Stomach (tissue), 9 donors: ENCODE results near the gene ECM1. TPM values are rescaled to one million over a fixed set of nuclear protein-coding genes. Genes with fewer than 3 reads are reported as not detected.

Experiments
- DNase-seq, 2 donors: peaks; one replicate each; pipeline versions ENCODE4 v3.0.0 to v3.0.0-alpha.2; 2013 to 2019
- H3K27ac ChIP-seq, 5 donors: fragments of 200-600 bp in 4 of 5; sonication (generic) in 4 of 5; one replicate each; pipeline ENCODE4 v1.5.1; 2013 to 2019; ENCODE audit warnings: mild to moderate bottlenecking in 1 of 5, moderate library complexity in 1 of 5
- H3K27me3 ChIP-seq, 3 donors: fragments of 200-600 bp; sonication (generic); one replicate each; pipeline ENCODE4 v1.5.1; 2017 to 2019; ENCODE audit warnings: mixed run types in 1 of 3
- H3K36me3 ChIP-seq, 4 donors: fragments of 200-600 bp; sonication (generic); 1 replicate in 3 of 4; 2 replicates in 1 of 4; pipeline ENCODE4 v1.5.1; 2016 to 2019
- H3K4me1 ChIP-seq, 4 donors: fragments of 200-600 bp; sonication (generic); one replicate each; pipeline ENCODE4 v1.5.1; 2016 to 2019
- H3K4me3 ChIP-seq, 4 donors: fragments of 200-600 bp; sonication (generic) in 3 of 4; one replicate each; pipeline ENCODE4 v1.5.1; 2016 to 2019; ENCODE audit warnings: mild to moderate bottlenecking in 1 of 4
- H3K9me3 ChIP-seq, 4 donors: fragments of 200-600 bp; sonication (generic); one replicate each; pipeline ENCODE4 v1.5.1; 2016 to 2019
- EP300 ChIP-seq: sonication (generic); formaldehyde crosslinking; IDR thresholded peaks from one replicate; pipeline ENCODE4 v1.6.1; 2017; ENCODE audit warnings: antibody characterized with exemption
- POLR2A ChIP-seq, 4 donors: fragments of 450-650 bp; IDR thresholded peaks; one replicate each; pipeline ENCODE4 v1.6.1; 2016; ENCODE audit warnings: antibody characterized with exemption in 4 of 4, control low read depth in 2 of 4, mild to moderate bottlenecking in 1 of 4, moderate library complexity in 1 of 4
- POLR2AphosphoS5 ChIP-seq, 3 donors: sonication (generic); formaldehyde crosslinking; IDR thresholded peaks; one replicate each; pipeline ENCODE4 v1.6.1; 2016; ENCODE audit warnings: antibody characterized with exemption in 3 of 3
- WGBS, 5 donors: extraction: QIAGEN DNeasy Blood & Tissue Kit in 3 of 5; methylation state at CpG; one replicate each; pipeline versions ENCODE4 v1.1.5 to v1.1.7; 2013 to 2018; 5-methylcytosine and 5-hydroxymethylcytosine counted together
- intact Hi-C: fragments of 100-400 bp; cut with DNase I; formaldehyde crosslinking; loops from one replicate; pipeline ENCODE4 v1.15.1; 2023; ENCODE audit warnings: low total_unique reads
- polyA plus RNA-seq, 3 donors: library from polyadenylated mRNA; stranded (reverse); fragments of 200-250 nt; gene quantifications; one replicate each; pipeline ENCODE4 v1.2.3, GENCODE V29; 2013
- total RNA-seq, 5 donors: library from RNA; depleted of rRNA; stranded (reverse); fragments of >200 nt; gene quantifications; one replicate each; pipeline versions ENCODE4 v1.1.0 to v1.2.3, GENCODE V29; 2014 to 2016
- TF ChIP-seq, protein P1 (sequence below), 7 experiments: fragments of 450-650 bp in 4 of 7; fragments of 200-600 bp in 3 of 7; sonication (generic) in 3 of 7; IDR thresholded peaks; one replicate each; pipeline ENCODE4 v1.5.1; 2016 to 2019; ENCODE audit warnings: antibody characterized with exemption in 7 of 7, control low read depth in 2 of 7, mild to moderate bottlenecking in 1 of 7
- donor health status: healthy with polysubstance abuse.
- donor health status: Bipolar disorder and iron deficiency.
- donor health status: healthy.

ECM1 gene
- total and polyA plus RNA-seq, 8 donors = 1.7 to 345 (median 6.7) TPM

DNA sequence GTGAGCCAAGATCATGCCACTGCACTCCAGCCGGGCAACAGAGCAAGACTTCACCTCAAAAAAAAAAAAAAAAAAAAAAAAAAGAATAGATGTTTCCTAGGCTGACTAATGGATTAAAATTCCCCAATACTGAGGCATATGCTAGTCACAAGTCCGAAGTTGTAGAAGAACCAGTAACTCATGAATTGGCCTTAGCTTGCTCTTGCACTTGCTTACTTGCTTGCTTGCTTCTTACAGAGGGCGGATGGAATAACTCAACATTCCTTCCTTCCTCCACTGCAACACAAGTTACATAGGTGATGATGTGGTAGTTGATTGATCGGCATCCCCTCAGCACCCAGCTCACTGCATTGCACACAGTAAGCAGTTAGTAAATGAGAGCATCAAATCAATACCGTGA is 23.5 kb upstream of the ECM1 start:
- Histone ChIP-seq H3K27ac (no peak overlapping the region), H3K27me3 (no peaks in the 10 kb centered on the region), H3K4me3 (no peak overlapping the region), H3K4me1 (peaks cover 6 to 19% (median 14%) of the 10 kb centered on the region in 4 donors), H3K9me3 (no peaks in the 10 kb centered on the region), H3K36me3 (peaks cover 0 to 8% (median 6%) of the 10 kb centered on the region in 4 donors)
- TF ChIP-seq POLR2A (IDR thresholded peaks at IDR 0.05) (no peak), EP300 (no peak), POLR2AphosphoS5 (IDR thresholded peaks at IDR 0.05) (no peak)
- TF ChIP-seq, protein P1, sequence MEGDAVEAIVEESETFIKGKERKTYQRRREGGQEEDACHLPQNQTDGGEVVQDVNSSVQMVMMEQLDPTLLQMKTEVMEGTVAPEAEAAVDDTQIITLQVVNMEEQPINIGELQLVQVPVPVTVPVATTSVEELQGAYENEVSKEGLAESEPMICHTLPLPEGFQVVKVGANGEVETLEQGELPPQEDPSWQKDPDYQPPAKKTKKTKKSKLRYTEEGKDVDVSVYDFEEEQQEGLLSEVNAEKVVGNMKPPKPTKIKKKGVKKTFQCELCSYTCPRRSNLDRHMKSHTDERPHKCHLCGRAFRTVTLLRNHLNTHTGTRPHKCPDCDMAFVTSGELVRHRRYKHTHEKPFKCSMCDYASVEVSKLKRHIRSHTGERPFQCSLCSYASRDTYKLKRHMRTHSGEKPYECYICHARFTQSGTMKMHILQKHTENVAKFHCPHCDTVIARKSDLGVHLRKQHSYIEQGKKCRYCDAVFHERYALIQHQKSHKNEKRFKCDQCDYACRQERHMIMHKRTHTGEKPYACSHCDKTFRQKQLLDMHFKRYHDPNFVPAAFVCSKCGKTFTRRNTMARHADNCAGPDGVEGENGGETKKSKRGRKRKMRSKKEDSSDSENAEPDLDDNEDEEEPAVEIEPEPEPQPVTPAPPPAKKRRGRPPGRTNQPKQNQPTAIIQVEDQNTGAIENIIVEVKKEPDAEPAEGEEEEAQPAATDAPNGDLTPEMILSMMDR (IDR thresholded peaks at IDR 0.05) = no peak
- intact Hi-C loops = no loop called here
- no peak for DNase-seq
- 85 to 92% (median 89%) methylated on average over 4 to 5 of the region's 5 CpGs for WGBS, 5 donors

DNA sequence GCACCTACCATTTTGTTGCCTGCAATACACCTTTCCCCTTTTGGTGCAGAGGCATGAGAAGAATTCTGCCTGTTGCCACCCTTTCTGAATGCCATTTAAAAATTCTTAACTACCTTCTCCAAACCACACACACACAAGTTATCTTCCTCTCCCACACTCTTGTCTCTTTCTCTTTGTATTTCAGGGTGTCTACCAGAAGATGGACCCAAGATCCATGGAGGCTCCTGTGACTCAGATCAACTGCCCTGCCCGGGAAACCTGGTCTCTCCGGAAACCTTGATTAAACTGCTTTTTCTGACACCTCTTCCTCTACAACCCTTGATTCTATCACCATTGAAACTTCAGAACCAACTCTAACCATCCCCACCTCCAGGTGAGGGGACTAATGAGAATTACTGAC is 23.0 kb upstream of the ECM1 start:
- no peak for DNase-seq
- peaks cover 6 to 19% (median 14%) of the 10 kb centered on the region in 4 donors for H3K4me1 ChIP-seq
- intact Hi-C loops = no loop called here
- no peaks in the 10 kb centered on the region for H3K9me3 ChIP-seq
- no peak overlapping the region for H3K4me3 ChIP-seq
- no peaks in the 10 kb centered on the region for H3K27me3 ChIP-seq
- no peak overlapping the region for H3K27ac ChIP-seq
- no peak for TF ChIP-seq POLR2AphosphoS5 (IDR thresholded peaks at IDR 0.05)
- WGBS, 5 donors = 11 to 25% (median 14%) methylated on average over 2 of the region's 2 CpGs
- H3K36me3 ChIP-seq = peaks cover 0 to 12% (median 10%) of the 10 kb centered on the region in 4 donors

DNA sequence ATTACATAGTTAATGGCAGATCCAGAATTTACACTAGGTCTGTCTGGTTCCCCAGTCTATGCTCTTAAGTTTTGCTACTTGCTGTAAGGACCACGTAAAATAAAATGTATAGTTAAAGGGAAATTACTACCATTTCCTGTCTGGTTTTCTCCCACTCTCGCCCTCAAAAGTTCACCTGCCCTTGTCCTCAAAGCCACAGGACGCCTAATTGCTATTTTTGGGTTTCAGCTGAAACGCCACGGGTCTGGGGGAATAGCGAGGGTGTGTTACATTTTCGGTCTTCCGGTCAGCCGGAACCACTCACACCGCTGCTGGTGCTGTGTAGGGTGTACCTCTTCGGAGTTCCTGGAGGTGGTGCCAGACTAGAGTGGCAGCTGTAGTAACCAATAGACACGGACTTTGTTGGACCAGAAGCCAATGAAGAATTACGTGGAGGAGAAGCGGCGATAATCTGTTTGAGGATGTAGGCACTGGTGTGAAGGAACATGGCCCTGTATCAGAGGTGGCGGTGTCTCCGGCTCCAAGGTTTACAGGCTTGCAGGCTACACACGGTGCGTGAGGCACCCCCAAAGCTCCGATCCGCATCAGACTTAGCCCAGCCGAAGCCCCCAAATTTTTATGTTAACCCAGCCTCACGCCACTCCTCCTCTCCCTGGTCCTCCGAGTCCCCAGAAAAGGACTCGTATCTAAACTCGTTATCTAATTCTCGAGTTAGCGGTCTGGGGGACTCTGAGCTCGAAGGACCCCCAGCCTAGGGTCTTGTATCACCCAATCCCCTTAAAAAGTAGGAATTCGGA is 20.7 kb upstream of the ECM1 start, which contains the start of gene TARS2:
Gene TARS2 (plus strand): TSS at position 454 of the 797 bp plus-strand sequence. CDS start 32 bp downstream, at position 486.
- Histone ChIP-seq H3K27me3 (no peaks in the 10 kb centered on the region), H3K9me3 (no peaks in the 10 kb centered on the region), H3K4me3 (peak within 1 kb of the TSS; percentile 64 to 92 (median 77)), H3K27ac (peak within 1 kb of the TSS; percentile 57 to 88 (median 78)), H3K36me3 (peaks cover 10 to 35% (median 33%) of the 10 kb centered on the region in 4 donors), H3K4me1 (peaks cover 6 to 19% (median 14%) of the 10 kb centered on the region in 4 donors)
- 0 to 1% (median 0%) methylated on average over 29 to 30 of the region's 30 CpGs for WGBS, 5 donors
- peak; percentile 97 to 99 for DNase-seq
- TF ChIP-seq EP300 (no peak), POLR2AphosphoS5 (IDR thresholded peaks at IDR 0.05) (peak; percentile 44 to 87 (median 78)), POLR2A (IDR thresholded peaks at IDR 0.05) (peak in 1 of 4 donors; percentile 48)
- TF ChIP-seq, protein P1 (IDR thresholded peaks at IDR 0.05) = peak in 5 of 7 experiments; percentile 28 to 62 (median 41)
- intact Hi-C loops = no loop called here

DNA sequence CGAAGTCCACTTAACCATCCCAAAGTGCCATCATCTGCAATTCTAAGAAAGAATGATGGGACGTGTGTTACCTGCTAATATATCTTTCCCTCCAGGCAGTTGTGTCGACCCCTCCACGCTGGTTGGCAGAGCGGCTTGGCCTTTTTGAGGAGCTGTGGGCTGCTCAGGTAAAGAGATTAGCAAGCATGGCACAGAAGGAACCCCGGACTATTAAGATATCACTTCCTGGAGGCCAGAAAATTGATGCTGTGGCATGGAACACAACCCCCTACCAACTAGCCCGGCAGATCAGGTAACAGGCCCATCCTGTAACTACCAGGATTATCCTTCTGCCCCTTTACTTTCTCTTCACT is 20.2 kb upstream of the ECM1 start:
- Histone ChIP-seq H3K4me1 (peaks cover 6 to 19% (median 14%) of the 10 kb centered on the region in 4 donors), H3K36me3 (peaks cover 15 to 41% (median 39%) of the 10 kb centered on the region in 4 donors), H3K27me3 (no peaks in the 10 kb centered on the region), H3K4me3 (peak overlapping the region; percentile 64 to 92 (median 77)), H3K27ac (peak overlapping the region in 4 of 5 donors; percentile 70 to 88 (median 82)), H3K9me3 (no peaks in the 10 kb centered on the region)
- TF ChIP-seq POLR2AphosphoS5 (IDR thresholded peaks at IDR 0.05) (no peak), POLR2A (IDR thresholded peaks at IDR 0.05) (no peak), EP300 (no peak)
- TF ChIP-seq, protein P1 (IDR thresholded peaks at IDR 0.05) = no peak
- WGBS, 5 donors = 1 to 6% (median 1%) methylated on average over 7 of the region's 7 CpGs
- intact Hi-C loops = no loop called here
- DNase-seq = no peak

DNA sequence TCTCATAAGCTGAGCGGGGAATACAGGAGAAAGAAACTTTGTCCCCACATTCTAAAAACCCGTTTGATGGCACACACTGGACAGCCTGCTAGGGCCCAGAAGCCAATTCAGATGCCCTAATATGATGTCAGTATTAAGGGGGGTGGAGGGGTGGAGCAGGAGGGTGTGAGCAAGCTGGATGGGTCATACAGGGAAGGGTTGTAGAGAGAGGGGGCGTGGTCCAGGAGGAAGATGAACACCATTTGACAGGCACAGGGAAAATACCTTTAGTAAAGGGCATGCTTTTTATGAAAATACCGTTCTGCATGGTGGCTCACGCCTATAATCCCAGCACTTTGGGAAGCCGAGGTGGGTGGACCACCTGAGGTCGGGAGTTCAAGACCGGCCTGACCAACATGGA is 14.7 kb upstream of the ECM1 start:
- Histone ChIP-seq H3K4me3 (no peak overlapping the region), H3K4me1 (peaks cover under 1 to 10% (median 6%) of the 10 kb centered on the region in 4 donors), H3K27me3 (no peaks in the 10 kb centered on the region), H3K9me3 (no peaks in the 10 kb centered on the region), H3K36me3 (peaks cover 33 to 95% (median 90%) of the 10 kb centered on the region in 4 donors), H3K27ac (no peak overlapping the region)
- intact Hi-C loops = no loop called here
- WGBS, 5 donors = 93 to 99% (median 98%) methylated on average over 8 of the region's 8 CpGs
- no peak for DNase-seq
- TF ChIP-seq POLR2A (IDR thresholded peaks at IDR 0.05) = no peak
- no peak for TF ChIP-seq POLR2AphosphoS5 (IDR thresholded peaks at IDR 0.05)
- TF ChIP-seq, protein P1 (IDR thresholded peaks at IDR 0.05) = no peak
- TF ChIP-seq EP300 = no peak
